HepG2 (cell line): Measurements from ENCODE around the gene ARHGEF3. TPM values are rescaled to one million over a fixed set of nuclear protein-coding genes. Genes with fewer than 3 reads are reported as not detected.

Experiments
- GABPB1 ChIP-seq: IDR thresholded peaks from 2 replicates; pipeline ENCODE4 v1.6.1; 2016; ENCODE audit warnings: mild to moderate bottlenecking, missing genetic modification reagents, moderate library complexity, missing compliant biosample characterization
- HDAC2 ChIP-seq: sonication (generic); formaldehyde crosslinking; IDR thresholded peaks from 2 replicates; pipeline ENCODE4 v1.4.0; 2020; ENCODE audit warnings: missing genetic modification reagents
- KAT2B ChIP-seq: fragments of 150-350 bp; IDR thresholded peaks from 2 replicates; pipeline ENCODE4 v1.6.1; 2014; ENCODE audit warnings: low read depth, low read length, borderline replicate concordance
- MED8 ChIP-seq: sonication (generic); formaldehyde crosslinking; IDR thresholded peaks from 2 replicates; pipeline ENCODE4 v1.8.1; 2023; ENCODE audit warnings: mild to moderate bottlenecking, missing genetic modification reagents; ENCODE audit not compliant: insufficient replicate concordance
- MIXL1 ChIP-seq: IDR thresholded peaks from 2 replicates; pipeline ENCODE4 v1.6.1; 2016
- PRMT3 ChIP-seq: sonication (generic); formaldehyde crosslinking; IDR thresholded peaks from 2 replicates; pipeline ENCODE4 v1.8.1; 2022; ENCODE audit warnings: low read depth, mild to moderate bottlenecking, moderate library complexity, missing genetic modification reagents, borderline replicate concordance
- PTBP1 ChIP-seq: fragments of 200-400 bp; formaldehyde crosslinking; IDR thresholded peaks from 2 replicates; pipeline ENCODE4 v1.6.1; 2018; ENCODE audit warnings: low read length, low read depth; ENCODE audit not compliant: poor library complexity, severe bottlenecking
- RARA ChIP-seq: IDR thresholded peaks from 2 replicates; pipeline ENCODE4 v1.6.1; 2016; ENCODE audit warnings: missing genetic modification reagents, missing compliant biosample characterization
- SRSF1 ChIP-seq: fragments of 200-400 bp; formaldehyde crosslinking; optimal IDR thresholded peaks from 2 replicates; pipeline ENCODE3; 2017; ENCODE audit warnings: mild to moderate bottlenecking, low read depth, low read length, moderate library complexity
- STAG1 ChIP-seq: sonication (generic); formaldehyde crosslinking; IDR thresholded peaks from 2 replicates; pipeline ENCODE4 v1.4.0; 2020; ENCODE audit warnings: missing genetic modification reagents
- TARDBP ChIP-seq: sonication (generic); formaldehyde crosslinking; IDR thresholded peaks from 2 replicates; pipeline ENCODE4 v1.8.0; 2022; ENCODE audit warnings: mild to moderate bottlenecking, missing genetic modification reagents
- TBX2 ChIP-seq: sonication (generic); formaldehyde crosslinking; IDR thresholded peaks from 2 replicates; pipeline ENCODE4 v1.5.0; 2020; ENCODE audit warnings: missing genetic modification reagents, mild to moderate bottlenecking, borderline replicate concordance
- YY1 ChIP-seq: IDR thresholded peaks from 2 replicates; pipeline ENCODE4 v1.6.1; 2011; ENCODE audit warnings: low read length, low read depth, moderate library complexity, mild to moderate bottlenecking; ENCODE audit not compliant: insufficient read depth, insufficient replicate concordance
- ZBTB7A ChIP-seq: sonication (generic); formaldehyde crosslinking; IDR thresholded peaks from 2 replicates; pipeline ENCODE4 v1.8.0; 2022; ENCODE audit warnings: mild to moderate bottlenecking, missing genetic modification reagents
- ZFP82 ChIP-seq: sonication (generic); formaldehyde crosslinking; IDR thresholded peaks from 2 replicates; pipeline ENCODE4 v1.5.1; 2020; ENCODE audit warnings: mild to moderate bottlenecking, missing genetic modification reagents, borderline replicate concordance
- ZMYM3 ChIP-seq: sonication (generic); formaldehyde crosslinking; IDR thresholded peaks from 2 replicates; pipeline ENCODE4 v1.5.1; 2020; ENCODE audit warnings: mild to moderate bottlenecking, missing genetic modification reagents
- ZNF10 ChIP-seq: sonication (generic); formaldehyde crosslinking; IDR thresholded peaks from 2 replicates; pipeline ENCODE4 v1.4.0; 2020; ENCODE audit warnings: mild to moderate bottlenecking, low read depth, missing genetic modification reagents, borderline replicate concordance
- ZNF709 ChIP-seq: sonication (generic); formaldehyde crosslinking; IDR thresholded peaks from 2 replicates; pipeline ENCODE4 v1.5.0; 2020; ENCODE audit warnings: mild to moderate bottlenecking, missing genetic modification reagents
- polyA plus RNA-seq, 8 experiments: library from polyadenylated mRNA; depleted of rRNA in 3 of 8; stranded (reverse) in 7 of 8; unstranded in 1 of 8; fragments of >200 nt; fragmentation: Illumina TruSeq in 4 of 8; extraction: Trizol in 4 of 8; gene quantifications; 2 replicates each; pipeline versions ENCODE4 v1.2.1 to v1.2.3, GENCODE V29; 2011 to 2016; ENCODE audit warnings: low read depth in 4 of 8, missing spikeins in 1 of 8, mixed read lengths in 1 of 8; ENCODE audit not compliant: insufficient read depth in 1 of 8
- total RNA-seq, 5 experiments: library from RNA; depleted of rRNA; stranded (reverse); fragments of >200 nt; fragmentation: Illumina TruSeq; extraction: Trizol; gene quantifications; 2 replicates each; pipeline ENCODE4 v1.2.3, GENCODE V29; 2016; ENCODE audit warnings: low read depth in 1 of 5
- TF ChIP-seq, protein P1 (sequence below): fragments of 450-650 bp; IDR thresholded peaks from 2 replicates; pipeline ENCODE4 v1.6.1; 2017
- TF ChIP-seq, protein P2 (sequence below): sonication (generic); formaldehyde crosslinking; IDR thresholded peaks from 2 replicates; pipeline ENCODE4 v1.4.0; 2020; ENCODE audit warnings: missing genetic modification reagents
- TF ChIP-seq, protein P3 (sequence below): sonication (generic); formaldehyde crosslinking; IDR thresholded peaks from 2 replicates; pipeline ENCODE4 v1.4.0; 2020; ENCODE audit warnings: mild to moderate bottlenecking, missing genetic modification reagents, borderline replicate concordance
- TF ChIP-seq, protein P4 (sequence below): sonication (generic); formaldehyde crosslinking; IDR thresholded peaks from 2 replicates; pipeline ENCODE4 v1.5.1; 2020; ENCODE audit warnings: missing genetic modification reagents, mild to moderate bottlenecking, borderline replicate concordance
- TF ChIP-seq, protein P5 (sequence below): sonication (generic); formaldehyde crosslinking; IDR thresholded peaks from 2 replicates; pipeline ENCODE4 v1.5.0; 2020; ENCODE audit warnings: missing genetic modification reagents, mild to moderate bottlenecking, borderline replicate concordance

The ARHGEF3 gene
- total and polyA plus RNA-seq, 2 of the 13 experiments (the other 11 are each of a cell fraction or from before 2014, with no cell fraction given), result 14.8 to 23.1 TPM

DNA sequence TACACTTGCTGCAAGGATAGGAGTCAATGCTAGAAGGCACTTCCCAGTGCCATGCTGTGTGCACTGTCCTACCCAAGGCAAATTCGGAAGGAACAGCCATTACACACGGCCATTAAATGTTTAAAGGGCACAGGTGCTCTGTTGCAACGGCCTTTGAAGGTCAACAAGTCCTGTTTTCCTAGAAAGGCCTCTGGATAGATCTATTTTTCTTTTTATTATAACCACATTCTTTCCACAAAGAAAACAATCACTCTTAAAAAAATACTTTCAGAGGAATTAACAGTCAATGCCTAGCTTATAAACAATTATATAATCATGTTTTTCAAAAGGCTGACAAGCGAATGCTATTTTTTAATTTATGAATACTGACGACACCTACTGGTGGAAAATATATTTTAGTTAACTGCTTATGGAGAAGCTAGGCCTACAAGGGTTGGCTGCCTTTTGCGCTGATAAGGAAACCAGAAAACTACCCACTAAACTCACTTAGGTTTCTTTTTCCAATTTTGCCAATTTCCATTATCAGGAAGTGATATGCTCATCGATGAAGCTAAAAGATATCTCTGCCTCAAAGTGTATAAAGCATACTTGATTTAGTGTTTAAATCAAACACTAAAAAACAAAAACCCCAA lies 2.4 kb downstream of the ARHGEF3 start (continued):
- TF ChIP-seq ZFP82 (CRISPR knock-in tag), result no peak
- TF ChIP-seq ZBTB7A (CRISPR knock-in tag), result no peak
- TF ChIP-seq, protein P1, sequence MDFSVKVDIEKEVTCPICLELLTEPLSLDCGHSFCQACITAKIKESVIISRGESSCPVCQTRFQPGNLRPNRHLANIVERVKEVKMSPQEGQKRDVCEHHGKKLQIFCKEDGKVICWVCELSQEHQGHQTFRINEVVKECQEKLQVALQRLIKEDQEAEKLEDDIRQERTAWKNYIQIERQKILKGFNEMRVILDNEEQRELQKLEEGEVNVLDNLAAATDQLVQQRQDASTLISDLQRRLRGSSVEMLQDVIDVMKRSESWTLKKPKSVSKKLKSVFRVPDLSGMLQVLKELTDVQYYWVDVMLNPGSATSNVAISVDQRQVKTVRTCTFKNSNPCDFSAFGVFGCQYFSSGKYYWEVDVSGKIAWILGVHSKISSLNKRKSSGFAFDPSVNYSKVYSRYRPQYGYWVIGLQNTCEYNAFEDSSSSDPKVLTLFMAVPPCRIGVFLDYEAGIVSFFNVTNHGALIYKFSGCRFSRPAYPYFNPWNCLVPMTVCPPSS, result no peak
- TF ChIP-seq, protein P2, sequence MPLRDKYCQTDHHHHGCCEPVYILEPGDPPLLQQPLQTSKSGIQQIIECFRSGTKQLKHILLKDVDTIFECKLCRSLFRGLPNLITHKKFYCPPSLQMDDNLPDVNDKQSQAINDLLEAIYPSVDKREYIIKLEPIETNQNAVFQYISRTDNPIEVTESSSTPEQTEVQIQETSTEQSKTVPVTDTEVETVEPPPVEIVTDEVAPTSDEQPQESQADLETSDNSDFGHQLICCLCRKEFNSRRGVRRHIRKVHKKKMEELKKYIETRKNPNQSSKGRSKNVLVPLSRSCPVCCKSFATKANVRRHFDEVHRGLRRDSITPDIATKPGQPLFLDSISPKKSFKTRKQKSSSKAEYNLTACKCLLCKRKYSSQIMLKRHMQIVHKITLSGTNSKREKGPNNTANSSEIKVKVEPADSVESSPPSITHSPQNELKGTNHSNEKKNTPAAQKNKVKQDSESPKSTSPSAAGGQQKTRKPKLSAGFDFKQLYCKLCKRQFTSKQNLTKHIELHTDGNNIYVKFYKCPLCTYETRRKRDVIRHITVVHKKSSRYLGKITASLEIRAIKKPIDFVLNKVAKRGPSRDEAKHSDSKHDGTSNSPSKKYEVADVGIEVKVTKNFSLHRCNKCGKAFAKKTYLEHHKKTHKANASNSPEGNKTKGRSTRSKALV (CRISPR knock-in tag), result no peak
- 0 out of 2 replicates have a peak, but pooled peaks have one; percentile 39 for TF ChIP-seq HDAC2 (CRISPR knock-in tag)
- TF ChIP-seq ZNF709 (CRISPR knock-in tag), result no peak
- no peak for TF ChIP-seq ZMYM3 (CRISPR knock-in tag)
- TF ChIP-seq PTBP1, result no peak
- TF ChIP-seq TARDBP (CRISPR knock-in tag), result no peak
- TF ChIP-seq GABPB1 (CRISPR knock-in tag), result no peak
- TF ChIP-seq YY1, result peak; percentile 77
- no peak for TF ChIP-seq TBX2 (CRISPR knock-in tag)
- no peak for TF ChIP-seq MED8 (CRISPR knock-in tag)
- TF ChIP-seq KAT2B, result no peak
- TF ChIP-seq, protein P3, sequence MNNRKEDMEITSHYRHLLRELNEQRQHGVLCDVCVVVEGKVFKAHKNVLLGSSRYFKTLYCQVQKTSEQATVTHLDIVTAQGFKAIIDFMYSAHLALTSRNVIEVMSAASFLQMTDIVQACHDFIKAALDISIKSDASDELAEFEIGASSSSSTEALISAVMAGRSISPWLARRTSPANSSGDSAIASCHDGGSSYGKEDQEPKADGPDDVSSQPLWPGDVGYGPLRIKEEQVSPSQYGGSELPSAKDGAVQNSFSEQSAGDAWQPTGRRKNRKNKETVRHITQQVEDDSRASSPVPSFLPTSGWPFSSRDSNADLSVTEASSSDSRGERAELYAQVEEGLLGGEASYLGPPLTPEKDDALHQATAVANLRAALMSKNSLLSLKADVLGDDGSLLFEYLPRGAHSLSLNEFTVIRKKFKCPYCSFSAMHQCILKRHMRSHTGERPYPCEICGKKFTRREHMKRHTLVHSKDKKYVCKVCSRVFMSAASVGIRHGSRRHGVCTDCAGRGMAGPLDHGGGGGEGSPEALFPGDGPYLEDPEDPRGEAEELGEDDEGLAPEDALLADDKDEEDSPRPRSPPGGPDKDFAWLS, result no peak
- no peak for TF ChIP-seq SRSF1
- TF ChIP-seq ZNF10, result no peak
- TF ChIP-seq RARA, result peak; percentile 58
- TF ChIP-seq, protein P4, sequence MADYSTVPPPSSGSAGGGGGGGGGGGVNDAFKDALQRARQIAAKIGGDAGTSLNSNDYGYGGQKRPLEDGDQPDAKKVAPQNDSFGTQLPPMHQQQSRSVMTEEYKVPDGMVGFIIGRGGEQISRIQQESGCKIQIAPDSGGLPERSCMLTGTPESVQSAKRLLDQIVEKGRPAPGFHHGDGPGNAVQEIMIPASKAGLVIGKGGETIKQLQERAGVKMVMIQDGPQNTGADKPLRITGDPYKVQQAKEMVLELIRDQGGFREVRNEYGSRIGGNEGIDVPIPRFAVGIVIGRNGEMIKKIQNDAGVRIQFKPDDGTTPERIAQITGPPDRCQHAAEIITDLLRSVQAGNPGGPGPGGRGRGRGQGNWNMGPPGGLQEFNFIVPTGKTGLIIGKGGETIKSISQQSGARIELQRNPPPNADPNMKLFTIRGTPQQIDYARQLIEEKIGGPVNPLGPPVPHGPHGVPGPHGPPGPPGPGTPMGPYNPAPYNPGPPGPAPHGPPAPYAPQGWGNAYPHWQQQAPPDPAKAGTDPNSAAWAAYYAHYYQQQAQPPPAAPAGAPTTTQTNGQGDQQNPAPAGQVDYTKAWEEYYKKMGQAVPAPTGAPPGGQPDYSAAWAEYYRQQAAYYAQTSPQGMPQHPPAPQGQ (CRISPR knock-in tag), result no peak
- TF ChIP-seq, protein P5, sequence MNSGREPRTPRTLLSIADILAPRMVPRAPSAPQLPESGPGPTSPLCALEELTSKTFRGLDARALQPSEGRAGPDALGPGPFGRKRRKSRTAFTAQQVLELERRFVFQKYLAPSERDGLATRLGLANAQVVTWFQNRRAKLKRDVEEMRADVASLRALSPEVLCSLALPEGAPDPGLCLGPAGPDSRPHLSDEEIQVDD, result no peak
- TF ChIP-seq STAG1 (CRISPR knock-in tag), result peak; percentile 51
- TF ChIP-seq MIXL1, result peak; percentile 40; the same call in 1 of the 2 replicates
- no peak for TF ChIP-seq PRMT3
